ENCODE results near the gene C2CD3.

DNA sequence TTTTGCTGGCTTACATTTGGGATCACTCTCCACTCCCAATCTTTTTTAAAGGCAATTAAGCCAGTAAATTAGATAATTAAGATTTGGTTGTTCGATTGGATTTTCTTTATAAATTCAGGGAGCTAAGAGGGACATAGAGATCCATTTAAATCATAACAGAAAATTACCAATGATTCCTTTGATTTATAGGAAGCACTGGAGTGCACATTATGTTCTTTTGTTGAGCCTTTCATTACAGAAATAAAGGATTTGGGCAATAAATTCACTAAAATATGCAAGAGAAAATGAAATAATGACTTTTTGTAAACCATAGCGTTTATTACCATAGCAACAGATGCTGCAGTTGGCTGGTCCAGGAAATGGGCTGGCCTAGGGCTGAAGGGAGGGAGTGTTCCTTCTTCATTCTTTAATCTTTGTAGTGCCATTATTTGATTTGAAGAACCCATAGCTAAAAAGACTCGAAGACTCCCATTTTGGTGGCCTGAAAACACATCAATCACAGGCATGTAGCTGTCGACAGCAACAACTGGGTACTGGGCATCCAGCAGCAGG, 73.0 kb downstream of the C2CD3 start:
- TF ChIP-seq, protein P1, sequence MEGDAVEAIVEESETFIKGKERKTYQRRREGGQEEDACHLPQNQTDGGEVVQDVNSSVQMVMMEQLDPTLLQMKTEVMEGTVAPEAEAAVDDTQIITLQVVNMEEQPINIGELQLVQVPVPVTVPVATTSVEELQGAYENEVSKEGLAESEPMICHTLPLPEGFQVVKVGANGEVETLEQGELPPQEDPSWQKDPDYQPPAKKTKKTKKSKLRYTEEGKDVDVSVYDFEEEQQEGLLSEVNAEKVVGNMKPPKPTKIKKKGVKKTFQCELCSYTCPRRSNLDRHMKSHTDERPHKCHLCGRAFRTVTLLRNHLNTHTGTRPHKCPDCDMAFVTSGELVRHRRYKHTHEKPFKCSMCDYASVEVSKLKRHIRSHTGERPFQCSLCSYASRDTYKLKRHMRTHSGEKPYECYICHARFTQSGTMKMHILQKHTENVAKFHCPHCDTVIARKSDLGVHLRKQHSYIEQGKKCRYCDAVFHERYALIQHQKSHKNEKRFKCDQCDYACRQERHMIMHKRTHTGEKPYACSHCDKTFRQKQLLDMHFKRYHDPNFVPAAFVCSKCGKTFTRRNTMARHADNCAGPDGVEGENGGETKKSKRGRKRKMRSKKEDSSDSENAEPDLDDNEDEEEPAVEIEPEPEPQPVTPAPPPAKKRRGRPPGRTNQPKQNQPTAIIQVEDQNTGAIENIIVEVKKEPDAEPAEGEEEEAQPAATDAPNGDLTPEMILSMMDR (conservative IDR thresholded peaks at IDR 0.05 in 1 of 2, IDR thresholded peaks at IDR 0.05 in 1 of 2; ENCODE audit: low read depth in 1 of 2, low read length in 2 of 2): no peak
- no peak for TF ChIP-seq EZH2 (IDR thresholded peaks at IDR 0.05; ENCODE audit: low read length, missing control alignments)
